GM18907 (cell line): ENCODE measurements around the gene C16orf87.

ENCODE experiments used
- ATAC-seq: cut with Tn5 transposase; IDR thresholded peaks from one replicate; pipeline ENCODE4 v1.9.1; 2021; ENCODE audit warnings: mild to moderate bottlenecking, moderate library complexity; ENCODE audit not compliant: unreplicated experiment

Gene C16orf87

DNA sequence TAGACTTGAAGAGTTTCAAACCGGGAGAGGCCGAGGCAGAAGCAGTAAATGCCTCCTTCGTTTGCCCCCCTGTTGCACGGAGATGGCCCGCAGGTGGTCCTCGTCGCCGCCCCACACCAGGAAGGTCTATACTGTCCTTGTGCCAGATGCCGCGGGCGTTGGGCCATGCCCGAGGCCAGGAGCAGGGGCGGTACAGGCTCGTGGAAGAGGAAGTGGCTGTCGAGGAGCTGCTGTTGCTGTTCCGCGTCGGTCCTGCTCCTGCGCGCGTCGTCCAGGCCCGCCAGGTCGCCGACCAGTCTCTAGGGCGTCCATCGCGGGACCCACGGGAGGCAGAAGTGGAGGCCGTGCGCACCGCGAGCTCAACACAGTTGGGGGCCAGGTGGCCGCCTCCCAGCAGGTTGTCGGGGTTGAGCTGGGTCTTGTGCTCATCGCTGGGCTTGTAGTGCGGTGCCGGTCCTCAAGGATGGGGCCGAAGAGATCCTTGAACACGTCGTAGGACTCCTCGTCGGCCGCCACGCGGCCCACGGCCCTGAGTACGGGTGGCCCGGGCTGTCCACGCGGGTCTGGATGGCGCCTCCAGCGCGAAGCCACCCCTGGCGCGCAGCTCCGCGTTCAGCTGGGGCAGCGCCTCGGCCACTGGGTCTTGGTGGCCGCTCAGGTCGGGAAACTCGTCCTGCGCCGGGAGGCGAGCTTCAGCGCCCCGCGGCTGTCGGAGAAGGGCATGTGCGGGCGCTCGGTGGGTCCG lies 13.1 kb upstream of the C16orf87 start:
- no peak for ATAC-seq

DNA sequence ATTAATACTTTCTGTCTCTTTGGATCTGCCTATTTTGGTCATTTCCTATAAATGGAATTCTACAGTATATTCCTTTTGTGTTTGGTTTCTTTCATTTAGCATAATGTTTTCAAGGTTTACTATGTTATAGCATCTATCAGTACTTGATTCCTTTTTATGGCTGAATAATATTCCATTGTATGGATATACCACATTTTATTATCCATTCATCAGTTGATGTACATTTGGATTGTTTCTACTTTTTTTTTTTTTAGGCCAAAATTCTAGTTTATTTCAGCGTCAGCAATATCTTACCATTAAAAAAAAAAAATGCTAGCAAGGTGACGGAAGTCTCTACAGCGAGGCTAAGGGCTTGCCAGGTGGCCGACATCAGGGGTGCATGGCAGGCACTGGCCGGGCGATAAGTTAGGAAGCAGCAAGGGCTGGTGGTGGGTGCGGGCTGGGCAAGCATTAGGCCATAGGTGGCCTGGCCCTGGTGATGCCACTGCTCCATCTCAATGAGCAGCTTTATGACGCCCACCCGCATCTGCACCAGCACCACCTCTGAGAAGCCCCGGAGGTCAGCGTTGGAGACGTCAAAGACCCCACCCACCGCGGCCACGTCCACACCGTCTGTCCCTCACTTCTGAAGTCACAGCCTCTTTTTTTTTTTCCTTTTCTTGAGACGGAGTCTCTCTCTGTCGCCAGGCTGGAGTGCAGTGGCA lies 11.4 kb upstream of the C16orf87 start:
- no peak for ATAC-seq

DNA sequence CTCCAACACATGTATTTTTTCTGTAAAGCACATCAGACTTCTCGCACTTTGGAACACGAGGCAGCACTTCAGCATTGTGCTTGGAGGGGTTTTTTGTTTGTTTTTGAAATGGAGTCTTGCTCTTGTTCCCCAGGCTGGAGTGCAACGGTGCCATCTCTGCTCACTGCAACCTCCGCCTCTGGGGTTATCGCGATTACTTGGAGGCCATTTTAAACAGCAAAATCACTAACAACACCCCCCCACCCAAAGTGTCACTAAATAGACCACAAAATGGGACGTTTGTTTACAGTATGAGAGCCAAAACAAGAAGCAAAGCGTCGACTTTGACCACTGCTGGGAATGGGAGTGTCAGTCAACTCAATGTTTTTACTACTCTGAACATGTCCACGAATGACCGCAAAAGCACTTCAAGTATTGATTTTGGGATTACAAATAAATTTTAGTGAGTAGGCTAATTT lies 9.0 kb upstream of the C16orf87 start:
- no peak for ATAC-seq

DNA sequence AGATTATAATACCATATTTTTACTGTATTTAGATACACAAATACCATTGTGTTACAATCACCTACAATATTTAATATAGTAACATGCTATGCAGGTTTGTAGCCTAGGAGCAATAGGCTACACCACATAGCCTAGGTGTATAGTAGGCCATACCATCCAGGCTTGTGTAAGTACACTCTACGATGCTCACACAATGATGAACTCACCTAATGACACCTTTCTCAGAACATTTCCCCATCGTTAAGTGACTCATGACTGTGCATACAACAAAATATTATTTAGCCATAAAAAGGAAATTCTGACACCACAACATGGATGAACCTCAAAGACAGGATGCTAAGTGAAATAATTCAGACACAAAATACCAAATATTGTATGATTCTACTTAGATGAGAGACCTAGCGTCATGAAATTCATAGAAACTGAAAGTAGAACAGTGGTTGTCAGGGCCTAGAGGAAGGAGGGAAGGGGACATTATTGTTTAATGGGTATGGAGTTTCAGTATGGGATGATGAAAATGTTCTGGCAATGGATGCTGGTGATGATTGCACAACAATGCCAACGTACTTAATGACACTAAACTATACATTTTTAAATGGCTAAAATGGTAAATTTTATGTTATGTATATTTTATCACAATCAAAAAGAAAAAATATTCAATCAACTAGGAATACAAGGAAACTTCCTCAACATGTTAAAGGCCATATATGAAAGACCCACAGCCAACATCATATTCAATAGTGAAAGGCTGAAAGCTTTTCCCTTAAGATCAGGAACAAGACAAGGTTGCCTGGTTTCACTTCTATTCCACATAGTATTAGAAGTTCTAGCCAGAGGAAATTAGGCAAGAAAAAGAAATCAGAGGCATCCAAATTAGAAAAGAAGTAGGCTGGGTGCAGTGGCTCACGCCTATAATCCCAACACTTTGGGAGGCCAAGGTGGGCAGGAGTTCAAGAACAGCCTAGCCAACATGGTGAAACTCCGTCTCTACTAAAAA lies 5.9 kb upstream of the C16orf87 start:
- no peak for ATAC-seq

DNA sequence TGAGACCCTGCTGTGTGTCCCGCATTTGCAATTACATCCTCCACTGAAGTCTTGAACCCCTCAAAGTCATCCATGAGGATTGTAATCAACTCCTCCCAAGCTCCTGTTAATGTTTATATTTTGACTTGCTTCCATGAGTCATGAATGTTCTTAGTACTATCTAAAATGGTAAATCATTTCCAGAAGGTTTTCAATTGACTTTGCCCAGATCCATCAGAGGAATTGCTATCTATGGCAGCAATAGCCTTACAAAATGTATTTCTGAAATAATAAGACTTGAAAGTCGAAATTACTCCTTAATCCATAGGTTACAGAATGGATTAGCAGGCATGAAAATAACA lies 2.5 kb upstream of the C16orf87 start:
- ATAC-seq = no peak

DNA sequence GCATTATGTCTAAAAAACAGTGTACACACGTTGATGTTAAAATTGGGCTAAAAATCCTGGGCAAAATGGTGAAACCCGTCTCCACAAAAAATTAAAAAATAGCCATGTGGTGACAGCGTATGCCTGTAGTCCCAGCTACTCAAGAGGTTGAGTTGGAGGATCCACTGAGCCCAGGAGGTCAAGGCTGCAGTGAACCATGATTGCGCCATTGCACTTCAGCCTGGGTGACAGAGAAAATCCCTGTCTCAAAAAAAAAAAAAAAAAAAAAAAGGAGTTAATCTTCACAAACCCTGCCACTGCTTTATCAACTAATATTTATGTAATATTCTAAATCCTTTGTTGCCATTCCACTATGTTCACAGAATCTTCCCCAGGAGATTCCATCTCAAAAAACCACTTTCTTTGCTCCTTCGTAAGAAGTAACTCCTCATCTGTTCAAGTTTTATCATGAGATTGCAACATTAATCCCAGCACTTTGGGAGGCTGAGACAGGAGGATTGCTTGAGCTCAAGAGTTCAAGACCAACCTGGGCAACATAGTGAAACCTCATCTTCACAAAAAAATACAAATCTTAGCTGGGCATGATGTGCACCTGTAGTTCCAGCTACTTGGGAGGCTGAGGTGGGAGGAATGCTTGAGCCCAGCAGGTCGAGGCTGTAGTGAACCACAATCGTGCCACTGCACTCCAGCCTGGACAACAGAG lies 1.9 kb upstream of the C16orf87 start:
- no peak for ATAC-seq

DNA sequence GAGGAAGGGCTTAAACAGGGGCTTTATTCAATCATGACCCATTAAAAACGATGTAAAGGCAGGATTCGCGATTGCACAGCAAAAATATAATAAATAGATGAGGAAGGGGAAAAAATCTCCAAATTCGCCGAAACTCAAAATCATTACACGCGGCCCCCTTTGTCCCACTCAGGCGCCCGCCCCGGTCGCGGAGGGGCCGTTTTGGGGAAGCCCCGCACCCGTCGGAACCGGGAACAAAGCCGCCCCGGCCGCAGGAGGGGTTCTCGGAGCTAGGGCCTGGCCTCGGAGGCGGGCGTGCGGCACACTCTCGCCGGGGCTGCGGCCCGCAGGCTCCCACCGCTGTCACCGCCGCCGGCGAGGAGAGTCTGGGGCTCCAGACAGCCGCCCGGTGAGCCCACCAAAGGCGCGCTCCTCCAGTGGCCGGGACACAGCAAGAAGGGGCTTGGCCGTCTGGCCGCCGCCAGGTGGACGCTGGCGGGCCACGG lies 521 bp downstream of the C16orf87 start:
- peak; percentile 20 for ATAC-seq

DNA sequence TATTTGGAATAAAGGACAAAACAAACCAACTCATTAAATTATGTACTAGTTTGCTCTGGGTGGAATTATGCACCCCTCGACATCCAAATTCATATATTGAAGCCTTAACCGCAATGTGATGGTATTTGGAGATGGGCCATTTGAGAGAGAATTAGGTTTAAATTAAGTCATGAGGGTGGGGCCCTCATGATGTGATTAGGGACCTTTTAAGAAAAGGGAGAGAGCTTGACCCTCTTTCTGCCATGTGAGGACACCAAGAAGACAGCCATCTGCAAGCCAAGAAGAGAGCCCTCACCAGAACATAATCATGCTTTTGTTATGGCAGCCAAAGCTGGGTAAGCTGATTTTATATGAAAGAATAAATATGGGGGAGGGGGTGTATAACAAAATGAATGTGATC lies 2.0 kb downstream of the C16orf87 start:
- no peak for ATAC-seq

DNA sequence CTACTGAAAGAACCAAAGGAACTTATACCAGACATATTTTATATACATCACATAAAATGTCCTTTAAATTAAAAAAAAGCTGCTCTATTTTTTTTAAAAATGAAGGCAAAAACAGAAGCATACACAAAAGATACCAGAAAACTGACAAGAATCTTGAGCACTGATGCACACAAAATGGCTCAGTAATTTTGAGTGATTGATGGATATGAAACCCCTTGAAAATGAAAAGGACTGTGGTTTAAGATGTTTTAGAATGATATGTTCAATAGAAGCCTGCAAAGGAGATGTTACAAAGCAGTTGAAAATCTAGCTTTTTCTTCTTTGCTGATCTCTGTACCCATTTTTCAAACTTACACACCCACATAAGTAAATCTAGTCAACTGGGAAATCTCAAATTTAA lies 2.7 kb downstream of the C16orf87 start:
- no peak for ATAC-seq

DNA sequence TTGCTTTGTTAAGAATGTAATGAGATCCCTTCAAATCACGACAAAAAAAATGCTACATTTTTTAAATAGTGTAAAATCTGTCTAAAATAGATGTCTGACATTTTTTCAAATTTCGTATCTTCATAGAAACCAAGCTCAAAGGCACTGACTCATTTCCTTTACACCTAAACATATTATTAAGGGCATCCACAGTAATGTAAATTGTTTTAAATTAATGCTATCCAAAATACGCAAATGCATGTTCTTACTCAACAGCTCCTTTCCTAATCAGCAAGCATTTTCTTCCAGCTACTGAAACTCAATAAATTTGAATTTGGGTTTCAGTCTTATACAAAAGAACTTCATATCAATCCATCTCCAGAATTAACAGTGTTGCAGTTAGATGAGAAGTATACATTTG lies 4.3 kb downstream of the C16orf87 start:
- no peak for ATAC-seq

DNA sequence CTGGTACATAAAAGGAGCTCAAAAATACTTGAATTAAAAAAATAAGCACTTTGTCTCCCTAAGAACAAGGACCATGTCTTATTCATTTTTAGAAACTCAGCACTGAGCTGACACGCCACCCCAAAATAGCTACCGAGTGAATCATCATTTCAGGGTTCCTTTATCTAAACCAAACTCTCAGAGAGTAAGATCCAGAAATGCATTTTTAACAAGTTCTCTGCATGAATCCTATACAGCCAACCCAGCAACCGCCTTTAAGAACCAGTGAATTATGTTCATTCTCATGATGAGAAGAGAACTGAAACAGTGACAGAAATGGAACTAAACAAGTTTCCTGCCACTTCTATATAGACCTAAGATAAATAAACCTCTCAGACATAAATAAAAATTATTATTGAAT lies 8.7 kb downstream of the C16orf87 start:
- peak; percentile 66 for ATAC-seq

DNA sequence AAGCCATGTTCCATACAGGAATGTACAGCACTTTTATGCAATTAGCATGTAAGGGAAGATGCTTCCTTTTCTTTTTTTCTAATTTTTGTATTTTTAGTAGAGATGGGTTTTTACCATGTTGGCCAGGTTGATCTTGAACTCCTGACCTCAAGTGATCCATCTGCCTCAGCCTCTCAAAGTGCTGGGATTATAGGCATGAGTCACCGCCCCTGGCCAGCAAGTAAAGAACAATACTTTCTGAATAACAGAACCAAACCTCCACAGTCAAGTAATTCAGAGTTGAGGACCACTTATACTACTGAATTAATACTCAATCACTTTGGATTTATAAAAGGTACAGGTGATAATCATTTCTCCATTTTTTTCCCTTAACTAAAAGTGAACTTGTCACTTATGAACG lies 13.0 kb downstream of the C16orf87 start:
- ATAC-seq = no peak

DNA sequence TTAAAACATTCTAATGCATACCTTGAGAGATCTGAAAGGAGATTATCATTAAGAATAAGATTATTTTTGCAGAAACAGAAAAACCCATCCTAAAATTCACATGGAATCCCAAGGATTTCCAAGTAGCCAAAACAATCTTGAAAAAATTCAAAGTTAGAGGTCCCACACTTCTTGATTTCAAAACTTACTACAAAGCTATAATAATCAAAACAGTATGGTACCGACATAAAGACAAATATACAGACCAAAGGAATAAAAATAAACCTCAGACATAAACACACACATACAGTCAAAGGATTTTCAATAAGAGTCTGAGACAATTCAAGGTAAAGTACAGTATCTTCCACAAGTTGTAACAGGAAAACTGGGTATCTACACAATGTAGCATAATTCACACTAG lies 16.2 kb downstream of the C16orf87 start:
- ATAC-seq = no peak

DNA sequence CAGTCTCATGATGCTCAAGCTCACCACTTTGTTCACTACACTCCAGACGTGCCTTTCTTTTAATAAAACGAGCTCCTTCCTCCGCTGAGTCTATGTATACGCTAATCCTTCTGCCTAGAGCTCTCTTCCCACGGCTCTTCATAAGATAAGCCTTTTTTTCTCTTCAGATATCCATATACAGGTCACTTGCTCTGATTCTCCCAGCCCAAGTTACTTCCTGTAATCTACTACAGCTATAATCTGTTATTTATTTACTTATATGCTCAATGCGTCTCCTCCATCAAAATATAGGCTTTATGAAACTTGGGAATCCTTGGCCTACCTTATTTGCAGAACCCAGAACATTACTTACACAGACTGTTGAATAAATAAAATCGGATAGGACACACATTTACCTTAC lies 17.4 kb downstream of the C16orf87 start:
- no peak for ATAC-seq

DNA sequence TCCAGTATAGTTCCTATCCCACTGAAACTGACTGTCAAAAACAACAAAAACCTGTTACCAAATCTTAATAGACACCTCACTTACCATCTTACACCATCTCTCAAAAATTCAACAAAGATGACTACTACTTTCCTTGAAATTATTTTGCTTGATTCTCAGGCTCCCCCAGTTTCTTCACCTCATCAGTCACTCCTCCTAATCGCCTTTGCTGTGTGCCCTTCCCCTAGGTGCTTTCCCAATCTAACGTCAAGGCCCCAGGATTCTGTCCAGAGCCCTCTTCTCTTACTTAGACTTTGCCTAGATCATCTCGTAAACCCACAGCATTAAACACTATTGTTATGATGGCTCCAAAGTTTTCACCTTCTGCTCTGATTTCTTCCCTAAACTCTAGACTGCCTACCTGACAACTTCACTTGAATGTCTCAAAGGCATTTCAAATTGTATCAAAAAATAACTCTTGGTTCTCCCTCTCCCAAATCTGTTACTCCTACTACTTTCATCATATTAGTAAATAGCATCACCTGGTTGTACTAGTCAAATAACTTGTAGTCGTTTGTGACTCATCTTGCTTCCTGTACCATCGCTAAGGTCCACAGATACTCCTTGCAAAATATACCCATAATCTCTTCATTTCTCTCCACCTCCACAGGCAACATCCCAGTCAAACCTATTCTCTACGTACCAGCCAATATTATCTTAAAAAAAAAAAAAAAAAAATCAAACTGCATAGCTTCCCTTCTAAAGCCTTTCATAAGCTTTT lies 18.0 kb downstream of the C16orf87 start:
- ATAC-seq = no peak

DNA sequence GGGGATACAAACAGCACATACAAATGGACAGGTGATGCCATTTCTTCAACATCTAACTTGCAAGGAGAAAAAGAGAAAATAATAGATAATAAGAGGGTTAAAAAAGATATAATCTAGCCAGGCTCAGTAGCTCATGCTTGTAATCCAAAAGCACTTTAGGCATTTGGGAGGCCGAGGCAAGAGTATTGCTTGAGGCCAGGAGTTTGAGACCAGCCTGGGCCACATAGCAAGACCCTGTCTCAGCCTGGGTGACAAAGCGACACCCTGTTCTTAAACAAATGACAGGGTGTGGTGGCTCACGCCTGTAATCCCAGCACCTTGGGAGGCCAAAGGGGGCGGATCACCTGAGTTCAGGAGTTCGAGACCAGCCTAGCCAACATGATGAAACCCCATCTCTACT lies 19.3 kb downstream of the C16orf87 start:
- no peak for ATAC-seq

DNA sequence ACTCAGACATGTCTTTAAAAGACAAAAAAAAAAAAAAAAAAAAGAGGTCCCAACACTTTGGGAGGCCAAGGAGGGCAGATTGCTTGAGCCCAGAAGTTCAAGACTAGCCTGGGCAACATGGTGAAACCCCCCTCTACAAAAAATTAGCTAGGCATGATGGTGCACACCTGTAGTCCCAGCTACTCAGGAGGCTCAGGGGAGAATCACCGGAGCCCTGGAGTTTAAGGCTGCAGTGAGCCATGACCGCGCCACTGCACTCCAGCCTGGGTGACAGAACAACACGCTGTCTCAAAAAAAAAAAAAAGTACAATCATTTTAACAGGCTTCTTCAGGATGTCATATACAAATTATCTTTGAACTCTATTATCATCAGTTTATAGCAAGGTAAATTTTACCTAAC lies 22.0 kb downstream of the C16orf87 start:
- ATAC-seq = peak; percentile 84

DNA sequence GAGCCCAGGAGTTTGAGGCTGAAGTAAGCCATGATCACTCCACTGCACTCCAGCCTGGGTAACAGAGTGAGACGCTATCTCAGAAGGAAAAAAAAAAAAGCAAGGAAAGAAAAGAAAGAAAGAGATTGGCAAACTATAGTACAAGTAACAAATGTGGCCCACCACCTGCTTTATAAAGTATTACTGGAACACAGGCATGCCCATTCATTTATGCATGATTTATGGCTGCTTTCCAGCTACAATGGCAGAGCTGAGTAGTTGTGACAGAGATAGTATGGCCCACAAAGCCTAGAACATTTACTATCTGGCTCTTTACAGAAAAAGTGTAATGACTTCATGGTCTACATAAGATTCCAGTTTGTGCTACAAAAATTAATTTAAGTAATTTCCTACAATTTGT lies 23.6 kb downstream of the C16orf87 start:
- no peak for ATAC-seq

DNA sequence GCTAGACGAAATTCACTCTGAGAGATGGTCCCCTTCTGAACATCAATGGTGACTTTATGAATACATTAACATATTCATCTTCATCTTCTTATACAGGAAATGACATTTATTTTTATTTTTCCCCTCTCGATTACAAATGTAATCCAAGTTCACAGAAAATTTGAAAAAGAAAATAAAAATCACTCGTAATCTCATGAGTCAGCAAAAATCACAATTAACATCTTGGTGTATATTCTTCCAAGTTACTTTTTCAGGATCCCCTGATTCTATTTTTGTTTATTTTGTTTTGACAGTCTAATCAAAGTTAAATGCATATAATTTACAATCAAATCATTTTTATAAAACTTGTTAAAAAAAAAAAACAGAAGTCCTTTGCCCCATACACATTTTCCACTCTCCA lies 27.6 kb downstream of the C16orf87 start:
- ATAC-seq = no peak
